Stimulated activated CD4-positive, alpha-beta T cell treated with anti-CD3 and anti-CD28 coated beads, TNF-alpha, amount 100 ng/mL, for 4 hours (primary cell): Measurements from ENCODE around the gene TMEM196.
"Not testable (repeated sequence)": the region's sequence is repeated elsewhere in the genome, so short reads cannot be mapped to it uniquely, and the experiment has no call there.

Source experiments
- DNase-seq, 3 experiments: peaks; one replicate each; pipeline ENCODE4 v3.0.0-alpha.2; 2020; ENCODE audit warnings: low read depth in 3 of 3

Gene TMEM196

GRCh38 chr7:19707240-19707639 lies 66.2 kb downstream of the TMEM196 start:
- DNase-seq, result no peak

DNA sequence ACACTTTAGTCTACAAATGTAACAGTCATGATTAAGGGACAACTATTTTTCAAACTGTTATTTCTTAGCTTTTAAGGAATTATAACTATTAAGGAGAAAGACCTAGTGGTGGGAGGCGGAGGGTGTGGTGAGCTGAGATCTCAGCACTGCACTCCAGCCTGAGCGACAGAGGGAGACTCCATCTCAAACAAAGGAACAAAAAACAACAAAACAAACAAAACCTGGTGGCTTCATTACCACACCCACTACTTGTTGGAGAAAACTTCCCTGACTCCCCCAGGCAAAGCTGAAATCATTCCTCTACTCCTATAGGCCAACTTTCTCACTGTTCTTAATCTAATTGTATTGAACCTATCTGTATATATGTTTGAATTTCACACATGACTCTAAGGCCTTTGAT lies 67.8 kb downstream of the TMEM196 start:
- no peak for DNase-seq

GRCh38 chr7:19701471-19701870 lies 71.9 kb downstream of the TMEM196 start:
- DNase-seq, result no peak

GRCh38 chr7:19700936-19701335 lies 72.5 kb downstream of the TMEM196 start:
- DNase-seq, result no peak

DNA sequence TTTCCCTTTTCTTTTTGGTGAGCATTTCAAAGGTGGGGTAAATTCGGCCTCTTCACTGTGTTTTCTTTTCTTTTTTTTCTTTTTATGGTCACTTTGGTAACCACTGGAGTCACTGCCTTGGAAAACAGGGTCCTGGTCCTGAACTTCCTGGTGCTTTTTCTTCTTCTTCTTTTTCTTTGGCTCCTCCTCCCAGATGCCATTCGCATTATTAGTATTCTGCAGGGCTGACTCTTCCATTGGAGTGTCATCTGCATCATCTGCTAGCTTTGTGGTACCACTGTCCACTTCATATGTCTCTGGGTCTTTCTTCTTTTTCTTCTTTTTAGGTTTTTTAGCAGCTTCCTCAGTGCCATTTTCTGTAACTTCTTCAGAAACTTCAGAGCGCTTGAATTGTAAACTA lies 75.1 kb downstream of the TMEM196 start:
- no peak for DNase-seq

- DNase-seq, result no peak
Measured at GRCh38 chr7:19696926-19697325, 76.5 kb downstream of the TMEM196 start.

- DNase-seq, result no peak
Measured at GRCh38 chr7:19692111-19692828, 81.1 kb downstream of the TMEM196 start.

DNA sequence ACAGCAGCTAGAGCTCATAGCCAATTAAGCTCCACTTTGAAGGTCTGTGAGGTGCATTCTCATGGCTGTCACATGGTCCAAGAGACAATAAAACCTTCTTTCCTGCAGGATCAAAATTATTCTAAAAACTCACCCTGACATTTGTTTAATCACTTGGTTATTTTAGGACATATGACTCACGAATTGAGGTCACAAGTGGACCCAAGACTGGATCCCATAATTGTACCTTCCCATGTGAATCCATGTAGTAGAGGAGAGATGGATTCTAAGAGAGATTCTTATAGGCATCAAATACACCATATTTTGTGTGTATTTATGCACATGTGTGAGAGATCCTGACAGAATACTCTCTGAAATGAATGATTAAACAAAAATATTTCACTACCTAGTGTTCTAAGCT lies 82.7 kb downstream of the TMEM196 start:
- DNase-seq, result no peak

GRCh38 chr7:19689130-19689529 lies 84.3 kb downstream of the TMEM196 start:
- not testable (repeated sequence) for DNase-seq

DNA sequence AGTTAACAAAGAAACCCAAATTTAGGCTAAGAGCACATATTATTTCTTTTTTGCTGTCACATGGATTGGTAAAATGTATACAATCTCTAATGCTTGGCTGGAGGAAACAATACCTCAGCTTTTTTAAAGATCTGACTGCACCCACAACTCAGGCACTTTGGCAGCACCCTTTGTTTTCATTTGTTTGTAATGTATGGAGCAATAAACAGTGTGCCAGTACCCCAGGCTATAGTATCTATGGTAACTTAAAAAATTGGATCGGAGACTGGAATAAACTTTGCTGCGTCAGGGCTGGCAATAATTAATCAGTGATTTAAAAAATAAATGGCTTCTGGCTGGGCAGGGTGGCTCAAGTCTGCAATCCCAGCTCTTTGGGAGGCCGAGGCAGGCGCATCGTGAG lies 91.8 kb downstream of the TMEM196 start:
- DNase-seq, result no peak

DNA sequence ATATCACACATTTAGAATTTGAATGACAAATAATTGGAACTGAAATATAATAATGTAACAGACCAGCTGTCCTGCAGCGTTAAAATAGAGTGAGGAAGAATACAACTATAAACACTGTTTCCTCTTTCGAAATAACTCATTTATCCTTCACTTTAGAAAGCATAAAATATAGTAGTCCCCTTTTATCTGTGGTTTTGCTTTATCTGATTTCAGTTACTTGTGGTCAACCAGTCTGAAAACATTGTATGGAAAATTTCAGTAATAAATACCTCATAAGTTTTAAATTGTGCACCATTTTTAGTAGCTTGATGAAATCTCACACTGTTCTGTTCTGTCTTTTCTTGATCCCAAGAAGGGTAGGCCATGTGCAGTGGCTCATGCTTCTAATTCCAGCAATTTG lies 96.2 kb downstream of the TMEM196 start:
- no peak for DNase-seq

DNA sequence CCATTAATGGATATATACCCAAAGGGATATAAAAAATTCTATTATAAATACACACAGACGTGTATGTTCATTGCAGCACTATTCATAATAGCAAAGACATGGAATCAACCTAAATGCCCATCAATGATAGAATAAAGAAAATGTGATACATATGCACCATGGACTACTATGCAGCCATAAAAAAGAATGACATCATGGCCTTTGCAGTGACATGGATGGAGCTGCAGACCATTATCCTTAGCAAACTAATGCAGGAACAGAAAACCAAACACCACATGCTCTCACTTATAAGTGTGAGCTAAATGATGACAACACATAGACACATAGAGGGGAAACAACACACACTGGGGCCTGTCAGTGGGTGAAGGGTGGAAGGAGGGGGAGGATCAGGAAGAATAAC lies 97.6 kb downstream of the TMEM196 start:
- no peak for DNase-seq

DNA sequence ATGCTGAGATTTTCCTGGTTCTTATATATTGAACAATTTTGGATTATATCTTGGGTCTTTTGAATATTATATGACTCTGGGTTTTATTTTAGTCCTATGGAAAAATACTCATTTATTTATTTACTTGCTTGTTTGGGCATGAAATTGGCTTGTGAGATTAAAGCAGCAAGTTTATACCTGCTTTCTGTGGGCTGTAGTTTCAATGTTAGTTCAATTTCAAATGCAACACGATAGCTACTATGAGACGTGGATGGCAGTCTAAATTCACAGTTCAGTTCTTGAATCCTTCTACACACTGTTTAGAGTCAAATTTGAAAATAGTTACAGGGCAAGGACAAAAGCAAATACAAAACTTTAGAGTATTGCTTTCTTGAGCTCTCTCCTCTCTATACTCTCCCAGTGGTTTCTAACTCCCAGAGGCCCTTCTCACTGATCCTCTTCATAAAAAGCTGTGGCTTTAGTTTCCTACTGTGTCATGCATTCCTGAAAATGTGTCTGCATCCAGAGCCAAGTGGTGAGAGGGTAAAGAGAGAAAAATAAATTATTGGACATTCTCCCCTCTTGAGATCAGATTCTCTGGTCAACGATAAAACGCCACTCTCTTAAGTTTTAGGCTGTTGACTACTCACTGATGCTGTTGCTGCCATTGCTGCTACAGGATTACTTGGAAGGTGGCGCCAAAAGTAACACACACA lies 99.0 kb downstream of the TMEM196 start:
- no peak for DNase-seq

DNA sequence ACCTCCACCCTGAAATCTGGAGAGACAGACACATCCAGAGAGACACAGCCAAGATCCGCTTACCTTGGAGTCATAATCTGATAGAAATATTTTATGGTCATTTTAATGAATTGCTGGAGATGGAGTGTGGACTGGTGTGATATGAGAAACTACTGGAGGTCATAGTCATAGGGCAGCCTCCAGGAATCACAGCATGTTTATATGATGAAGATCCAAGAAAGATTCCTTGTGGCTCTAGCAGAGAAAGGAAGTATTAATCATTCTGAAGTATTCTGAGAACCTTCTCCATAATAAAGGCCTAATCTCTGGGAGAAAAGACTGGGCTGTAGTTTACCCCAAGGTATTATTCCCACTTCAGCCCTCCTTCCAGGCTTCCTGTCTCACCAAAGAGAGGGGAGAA lies 102.6 kb downstream of the TMEM196 start:
- no peak for DNase-seq
